Right lobe of liver (tissue), 4 donors: ENCODE data around the gene RTN4R.

ENCODE experiments used
- POLR2A ChIP-seq: fragments of 450-650 bp; IDR thresholded peaks from one replicate; pipeline ENCODE4 v1.6.1; 2017; ENCODE audit warnings: antibody characterized with exemption, mild to moderate bottlenecking
- TF ChIP-seq, protein P1 (sequence below), 4 donors: fragments of 200-600 bp in 3 of 4; fragments of 450-650 bp in 1 of 4; IDR thresholded peaks; one replicate each; pipeline versions ENCODE4 v1.5.1 to v1.8.0; 2016 to 2022; ENCODE audit warnings: antibody characterized with exemption in 4 of 4, mild to moderate bottlenecking in 2 of 4
- donor health status: DM: no; HTN: no; CAD: no.
- donor health status: DM: no; HTN: no; CAD: no.
- donor health status: DM: no; HTN: yes; CAD: no.

- TF ChIP-seq, protein P1, sequence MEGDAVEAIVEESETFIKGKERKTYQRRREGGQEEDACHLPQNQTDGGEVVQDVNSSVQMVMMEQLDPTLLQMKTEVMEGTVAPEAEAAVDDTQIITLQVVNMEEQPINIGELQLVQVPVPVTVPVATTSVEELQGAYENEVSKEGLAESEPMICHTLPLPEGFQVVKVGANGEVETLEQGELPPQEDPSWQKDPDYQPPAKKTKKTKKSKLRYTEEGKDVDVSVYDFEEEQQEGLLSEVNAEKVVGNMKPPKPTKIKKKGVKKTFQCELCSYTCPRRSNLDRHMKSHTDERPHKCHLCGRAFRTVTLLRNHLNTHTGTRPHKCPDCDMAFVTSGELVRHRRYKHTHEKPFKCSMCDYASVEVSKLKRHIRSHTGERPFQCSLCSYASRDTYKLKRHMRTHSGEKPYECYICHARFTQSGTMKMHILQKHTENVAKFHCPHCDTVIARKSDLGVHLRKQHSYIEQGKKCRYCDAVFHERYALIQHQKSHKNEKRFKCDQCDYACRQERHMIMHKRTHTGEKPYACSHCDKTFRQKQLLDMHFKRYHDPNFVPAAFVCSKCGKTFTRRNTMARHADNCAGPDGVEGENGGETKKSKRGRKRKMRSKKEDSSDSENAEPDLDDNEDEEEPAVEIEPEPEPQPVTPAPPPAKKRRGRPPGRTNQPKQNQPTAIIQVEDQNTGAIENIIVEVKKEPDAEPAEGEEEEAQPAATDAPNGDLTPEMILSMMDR (IDR thresholded peaks at IDR 0.05): no peak
- TF ChIP-seq POLR2A: no peak
Measured at GRCh38 chr22:20234760-20235388, 33.2 kb downstream of the RTN4R start.
